Ramos (cell line): Measurements from ENCODE around the gene XRCC3.
"Not testable (repeated sequence)": the region's sequence is repeated elsewhere in the genome, so short reads cannot be mapped to it uniquely, and the experiment has no call there.

Experiments
- in situ Hi-C: fragments of 300-500 bp; cut with MboI; formaldehyde crosslinking; loops from one replicate; pipeline ENCODE4 v1.14.3; 2022; ENCODE audit warnings: low sequenced_read_pairs; ENCODE audit not compliant: unreplicated experiment

XRCC3 gene

DNA sequence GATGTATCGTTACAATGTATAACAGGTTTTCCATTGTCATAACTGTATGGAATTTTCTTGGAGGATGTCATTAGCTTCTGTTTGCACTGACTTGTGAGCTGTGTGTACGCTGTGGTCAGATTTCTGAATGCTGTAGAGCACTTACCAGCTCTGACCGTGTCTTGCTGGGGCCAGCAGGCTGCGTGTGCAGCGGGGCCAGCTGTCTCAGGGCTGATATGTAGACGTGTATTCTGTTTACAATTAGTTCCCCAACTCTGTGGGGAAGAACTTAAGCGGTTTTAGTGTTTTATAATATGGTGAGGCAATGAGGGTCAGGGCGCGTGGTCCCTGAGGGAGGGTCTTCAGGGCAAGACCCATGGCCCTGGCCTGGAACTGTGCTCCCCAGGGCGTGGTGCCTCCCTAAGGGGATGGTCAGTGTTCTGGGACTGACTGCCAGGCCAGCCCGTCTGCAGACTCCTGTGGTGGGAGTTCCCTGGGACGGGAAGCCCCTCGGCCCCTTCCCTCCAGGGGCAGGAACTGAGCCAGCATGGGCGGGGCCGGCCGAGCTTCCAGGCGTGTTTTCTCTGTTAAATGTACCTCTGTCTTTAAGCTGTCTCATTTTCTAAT, 18.7 kb downstream of the XRCC3 start:
- in situ Hi-C loops: no loop called here

DNA sequence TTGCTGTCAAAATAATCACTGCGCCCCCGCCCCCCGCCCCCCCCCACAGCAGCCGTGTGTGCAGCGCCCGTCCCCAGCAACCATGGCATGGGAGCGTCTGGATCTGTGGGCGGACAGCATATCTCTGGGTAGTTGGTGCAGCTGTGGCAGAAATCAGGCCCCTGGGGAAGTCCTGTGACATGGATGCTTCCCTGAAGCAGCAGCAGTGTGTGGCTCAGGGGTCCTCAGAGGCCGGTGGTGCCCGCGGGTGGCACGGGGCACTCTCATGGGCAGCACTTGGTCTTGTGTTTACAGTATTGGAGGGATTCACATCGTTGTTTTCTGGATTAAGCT, 19.2 kb downstream of the XRCC3 start:
- in situ Hi-C loops: no loop called here

DNA sequence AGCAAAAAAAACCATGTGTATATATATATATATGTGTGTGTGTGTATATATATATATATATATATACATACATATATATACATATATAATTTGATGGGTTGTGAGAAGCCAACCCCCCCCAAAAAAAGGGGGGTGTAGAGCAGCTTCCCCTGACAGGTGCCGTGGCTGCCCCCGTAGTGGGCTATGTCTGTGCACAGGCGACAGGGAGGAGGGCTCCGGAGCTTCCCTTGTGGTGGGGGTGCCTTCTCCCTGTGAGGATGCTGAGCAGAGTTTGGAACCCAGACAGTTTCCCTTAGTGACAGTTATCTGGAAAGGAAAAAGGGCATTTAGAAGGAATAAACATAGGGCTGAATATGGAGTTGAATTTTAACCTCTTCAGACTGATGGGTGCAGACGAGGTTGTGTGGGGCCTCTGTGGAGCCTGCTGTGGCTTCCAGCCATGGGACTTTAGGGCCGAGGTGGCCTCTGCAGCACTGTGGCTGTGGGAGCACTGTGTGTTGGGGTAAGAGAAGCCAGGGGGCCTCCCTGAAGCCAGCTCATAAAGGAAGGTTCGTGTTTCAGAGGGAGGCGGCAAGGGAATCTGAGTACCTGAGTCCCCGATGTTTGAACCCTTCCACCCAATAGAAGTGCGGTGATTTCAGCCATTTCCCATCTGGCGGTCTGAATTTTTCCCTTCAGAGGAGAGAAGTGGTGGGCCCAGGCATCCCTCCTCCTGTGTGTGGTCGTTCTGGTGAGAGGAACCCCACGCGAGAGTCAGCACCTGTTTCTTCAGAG, 19.8 kb downstream of the XRCC3 start:
- in situ Hi-C loops: no loop called here

DNA sequence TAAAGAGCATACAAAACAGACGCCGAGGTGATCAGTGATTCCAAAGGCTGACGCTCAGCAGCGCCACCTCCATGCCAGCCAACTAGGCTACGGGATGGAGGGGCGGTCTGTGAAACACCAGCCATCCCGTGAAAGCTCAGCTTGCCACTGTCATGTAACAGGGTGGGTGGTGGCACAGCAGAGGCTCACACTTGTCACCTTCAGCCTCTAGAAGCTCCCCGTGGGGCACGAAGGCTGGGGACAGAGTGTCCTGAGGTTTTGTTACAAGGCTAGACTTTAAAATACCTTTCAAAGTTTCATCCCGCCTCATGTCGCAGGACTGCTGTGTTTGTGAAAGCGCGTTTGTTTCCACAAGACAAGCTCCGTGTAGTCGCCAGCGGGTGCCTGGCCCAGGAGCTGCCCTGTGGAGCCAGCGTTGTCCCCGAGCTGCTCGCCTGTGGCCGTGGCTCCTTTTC, 20.7 kb downstream of the XRCC3 start:
- in situ Hi-C loops: no loop called here

DNA sequence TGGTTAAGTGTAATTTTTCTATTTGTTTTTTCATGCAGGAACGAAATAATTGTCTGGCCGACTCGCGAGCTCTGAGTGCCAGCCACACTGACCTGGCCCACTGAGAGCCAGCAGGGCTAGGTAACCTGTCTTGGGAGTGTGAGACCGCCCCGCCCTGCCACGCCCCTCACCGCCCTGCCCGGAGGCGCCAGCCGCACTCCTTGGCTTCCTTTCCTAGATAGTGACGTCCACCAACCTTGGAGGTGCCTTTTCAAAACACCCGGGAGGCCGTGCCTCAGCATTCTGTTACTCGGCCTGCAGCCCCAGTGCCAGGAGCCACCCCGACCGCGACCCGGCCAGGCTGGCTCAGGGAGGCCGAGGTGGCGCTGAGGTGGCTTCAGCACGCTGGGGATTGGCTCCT, 21.7 kb downstream of the XRCC3 start:
- in situ Hi-C loops: no loop called here

DNA sequence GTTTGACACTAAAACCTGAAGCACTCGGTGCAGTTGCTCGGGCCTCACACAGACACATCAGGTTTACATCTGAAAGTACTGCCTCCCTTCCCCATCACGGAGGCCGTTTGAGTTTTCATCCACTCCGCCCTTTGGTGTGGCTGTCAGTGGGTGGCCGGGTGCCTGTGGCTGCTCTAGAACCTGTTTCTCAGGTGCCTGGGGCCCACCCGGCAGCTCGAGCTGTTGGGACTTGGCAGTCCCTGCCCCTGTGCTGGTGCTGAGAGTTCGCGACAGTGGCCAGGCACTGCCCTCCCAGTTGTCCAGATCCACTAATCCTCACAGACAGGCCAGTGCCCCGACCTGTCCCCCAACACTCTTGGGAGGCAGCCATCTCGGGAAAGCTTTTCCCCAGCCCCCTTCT, 22.4 kb downstream of the XRCC3 start:
- in situ Hi-C loops: no loop called here

DNA sequence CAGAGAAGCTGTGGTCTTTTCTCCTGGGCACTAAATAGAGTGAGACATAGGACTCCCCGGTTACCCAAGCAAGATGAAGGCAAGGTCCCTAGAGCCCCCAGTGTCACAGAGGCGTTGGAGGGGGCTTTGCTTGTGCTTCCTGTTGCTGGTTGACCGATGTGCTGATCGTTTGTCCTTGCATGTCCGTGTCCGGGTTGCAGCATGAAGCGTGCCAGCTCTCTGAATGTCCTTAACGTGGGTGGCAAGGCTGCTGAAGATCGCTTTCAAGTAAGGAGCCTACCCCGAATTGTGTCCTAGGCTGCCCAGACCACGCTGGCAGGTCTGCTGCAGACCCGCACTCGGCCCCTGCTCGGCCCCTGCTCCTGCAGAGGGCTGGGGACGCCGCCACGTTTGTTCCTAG, 23.1 kb downstream of the XRCC3 start:
- in situ Hi-C loops: no loop called here

DNA sequence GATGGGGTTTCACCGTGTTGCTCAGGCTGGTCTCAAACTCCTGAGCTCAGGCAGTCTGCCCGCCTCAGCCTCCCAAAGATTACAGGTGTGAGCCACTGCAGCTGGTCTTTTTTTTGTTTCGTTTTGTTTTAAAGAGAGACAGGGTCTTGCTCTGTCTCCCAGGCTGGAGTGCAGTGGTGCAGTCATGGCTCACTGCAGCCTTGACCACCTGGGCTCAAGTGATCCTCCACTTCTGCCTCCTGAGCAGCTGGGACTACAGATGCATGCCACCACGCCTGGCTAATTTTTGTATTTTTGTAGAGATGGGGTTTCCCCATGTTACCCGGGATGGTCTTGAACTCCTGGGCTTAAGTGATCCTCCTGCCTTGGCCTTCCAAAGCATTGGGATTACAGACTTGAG, 23.6 kb downstream of the XRCC3 start:
- in situ Hi-C loops: not testable (repeated sequence)

DNA sequence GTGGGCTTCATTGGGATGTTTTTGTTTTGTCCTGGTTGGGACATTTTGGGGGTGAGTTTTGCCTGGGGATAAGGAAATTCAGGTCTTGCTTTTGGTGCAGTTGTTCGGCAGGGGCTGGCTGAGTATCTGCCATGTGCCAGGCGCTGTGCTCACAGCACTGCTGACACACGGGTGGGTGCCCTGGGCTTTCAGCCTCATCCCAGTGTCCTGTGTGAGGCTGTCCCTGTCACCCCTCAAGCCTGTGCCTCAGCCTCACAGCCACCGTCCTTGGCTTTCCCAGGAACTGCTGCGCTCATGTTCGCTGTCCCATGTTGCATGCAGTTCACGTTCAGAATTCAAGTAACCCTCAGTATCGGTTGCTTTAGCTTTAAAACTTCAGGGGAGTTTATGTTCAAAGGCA, 24.9 kb downstream of the XRCC3 start:
- in situ Hi-C loops: no loop called here

DNA sequence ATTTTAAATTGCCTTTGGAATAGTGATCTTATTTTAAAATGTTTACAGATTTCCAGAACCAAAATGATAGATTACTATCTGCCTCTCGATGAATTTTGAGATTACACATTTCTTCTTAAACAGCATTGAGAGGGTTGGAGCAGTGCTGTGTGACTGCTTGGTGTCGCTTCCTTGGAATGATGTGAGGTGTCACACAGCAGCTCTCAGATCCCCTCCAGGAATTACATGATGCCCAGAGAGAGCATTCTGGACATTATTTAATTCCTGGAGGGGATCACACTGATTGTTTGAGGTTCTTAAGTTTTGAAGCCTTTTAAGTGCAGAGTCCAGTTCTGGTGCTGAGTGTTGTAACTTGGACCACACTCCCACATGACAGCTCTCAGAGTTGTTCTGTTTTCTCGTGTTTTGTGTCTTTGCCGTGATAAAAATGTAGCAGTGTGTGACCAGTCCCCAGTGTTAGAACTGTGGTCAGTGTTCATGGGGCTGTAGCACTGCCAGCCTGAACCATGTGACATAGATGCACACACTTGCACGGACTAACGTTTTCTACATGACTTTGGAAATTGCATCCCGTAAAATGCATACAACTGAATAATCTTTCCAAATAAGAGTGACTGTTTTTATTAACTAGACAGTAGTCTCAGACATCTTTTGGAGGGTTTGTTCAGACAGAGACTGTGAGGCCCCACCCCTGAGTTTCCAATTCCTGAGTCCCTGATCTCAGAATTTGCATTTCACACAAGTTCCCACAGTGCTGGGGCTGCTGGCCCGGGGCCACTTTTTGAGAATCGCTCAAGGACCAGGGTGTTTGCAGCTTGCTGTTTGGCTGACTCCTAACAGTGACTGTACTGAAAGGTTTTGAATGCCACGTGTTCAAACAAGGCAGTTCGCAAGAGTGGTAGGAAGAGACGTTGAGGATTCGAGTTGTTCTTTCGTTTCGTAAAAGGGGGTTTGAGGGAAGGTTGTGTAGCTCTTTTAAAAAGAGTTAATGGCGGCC, 26.0 kb downstream of the XRCC3 start:
- in situ Hi-C loops: no loop called here

DNA sequence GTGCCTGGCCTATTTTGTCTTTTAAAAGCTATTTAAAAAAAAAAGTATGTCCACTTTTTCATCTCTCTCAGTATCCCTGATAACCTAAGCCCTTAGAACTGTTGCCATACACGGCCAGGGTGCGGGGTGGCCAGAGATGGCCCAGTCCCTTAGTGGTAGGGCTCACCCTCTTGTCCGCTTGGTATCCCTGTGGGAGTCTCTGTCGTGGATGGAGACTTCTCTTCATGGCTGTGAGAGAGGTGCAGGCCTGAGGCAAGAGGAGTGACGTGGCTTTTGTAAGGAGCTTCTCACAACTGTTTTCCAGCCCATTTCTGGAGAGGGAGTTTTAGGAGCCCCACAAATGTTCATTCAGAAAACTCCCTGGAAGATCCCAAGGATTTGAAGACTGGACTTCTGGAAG, 26.8 kb downstream of the XRCC3 start:
- in situ Hi-C loops: no loop called here

DNA sequence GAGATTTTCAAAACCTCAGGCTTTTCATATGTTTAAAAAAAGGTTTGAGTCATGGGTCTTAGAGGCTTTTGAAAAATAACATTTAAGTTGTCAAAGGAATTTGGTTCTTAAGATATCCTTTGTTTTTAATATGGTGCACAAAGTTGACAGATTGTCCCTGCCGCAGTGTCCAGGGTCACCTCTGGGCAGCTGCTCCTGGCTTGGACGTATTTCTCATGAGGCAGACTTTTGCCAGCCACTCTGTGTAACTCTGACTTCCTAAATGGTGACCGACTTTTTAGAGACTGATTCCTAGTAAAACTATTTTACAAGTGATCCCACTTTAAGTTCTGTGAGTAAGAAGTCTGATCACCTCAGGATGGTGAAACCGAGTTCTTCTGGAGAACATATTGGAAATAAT, 27.5 kb downstream of the XRCC3 start:
- in situ Hi-C loops: no loop called here

DNA sequence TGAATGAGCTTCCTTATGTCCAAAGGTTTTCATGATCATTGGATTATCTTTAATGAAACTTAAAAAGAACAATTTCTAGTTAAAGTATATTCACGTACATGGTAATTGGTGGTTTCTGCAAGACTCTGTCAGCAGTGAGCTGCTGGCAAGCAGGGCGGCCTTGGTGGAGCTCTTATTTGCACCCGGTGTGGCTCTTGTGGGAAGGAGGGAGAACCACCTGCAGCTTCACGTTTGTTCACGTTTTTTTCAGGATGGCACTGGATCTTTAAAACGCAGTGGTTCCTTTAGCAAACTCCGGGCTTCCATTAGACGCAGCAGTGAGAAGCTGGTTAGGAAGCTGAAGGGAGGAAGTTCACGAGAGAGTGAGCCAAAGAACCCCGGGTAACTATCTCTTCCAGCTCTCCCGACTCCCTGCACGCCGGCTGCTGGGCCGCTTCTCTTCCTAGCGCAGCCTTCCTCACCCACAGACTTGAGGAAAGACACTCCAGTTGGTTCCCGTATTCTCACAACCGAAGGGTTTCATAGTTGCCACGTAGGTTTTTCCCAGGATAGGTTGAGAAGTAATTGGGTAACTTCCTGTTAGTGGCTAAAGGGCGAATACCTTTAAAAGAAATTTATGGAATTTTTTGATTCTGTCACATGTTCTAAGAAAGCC, 28.3 kb downstream of the XRCC3 start:
- in situ Hi-C loops: no loop called here

DNA sequence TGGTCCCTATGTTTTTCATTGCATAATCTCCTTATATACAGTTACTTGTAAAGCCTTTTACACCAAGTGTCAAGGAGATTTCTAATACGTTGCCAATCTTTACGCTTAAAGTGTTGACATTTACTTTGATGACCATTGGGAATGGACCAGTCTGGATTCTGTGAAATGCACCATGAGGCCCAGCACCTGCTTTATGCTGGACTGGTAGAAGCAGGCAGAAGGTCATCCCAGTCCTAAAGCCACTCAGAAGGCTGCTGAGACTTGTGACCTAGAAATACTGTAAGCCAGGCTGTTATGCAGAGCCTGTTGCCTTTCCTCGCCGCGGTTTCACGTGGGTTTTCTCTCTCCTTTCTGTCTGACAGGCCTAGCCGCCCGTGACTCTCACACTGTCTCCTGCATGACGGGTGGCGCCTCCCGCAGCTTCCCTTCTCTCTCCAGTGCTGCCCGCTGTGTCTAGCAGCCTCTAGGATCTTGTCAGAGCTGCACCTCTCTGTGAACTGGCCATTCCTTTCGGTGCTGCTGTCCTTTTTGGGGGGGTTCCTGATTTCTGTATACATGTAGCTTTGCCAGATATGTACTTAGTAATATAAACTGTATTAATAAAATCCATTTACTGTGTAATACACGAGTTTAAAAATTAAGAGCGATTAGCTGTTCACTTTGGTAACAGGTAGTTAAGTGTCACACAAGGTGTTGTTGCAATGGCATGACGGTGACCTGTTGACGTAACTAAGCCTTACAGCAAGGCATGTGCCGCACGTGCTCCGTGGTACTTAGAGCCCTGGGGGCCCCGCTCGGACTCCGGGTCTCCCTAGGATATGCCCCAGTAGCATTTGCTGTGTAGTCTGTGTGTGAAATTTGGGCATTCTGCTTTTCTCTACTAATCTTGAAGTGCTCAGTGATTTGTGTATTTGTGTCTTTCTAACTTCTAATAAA, 29.7 kb downstream of the XRCC3 start:
- in situ Hi-C loops: no loop called here

DNA sequence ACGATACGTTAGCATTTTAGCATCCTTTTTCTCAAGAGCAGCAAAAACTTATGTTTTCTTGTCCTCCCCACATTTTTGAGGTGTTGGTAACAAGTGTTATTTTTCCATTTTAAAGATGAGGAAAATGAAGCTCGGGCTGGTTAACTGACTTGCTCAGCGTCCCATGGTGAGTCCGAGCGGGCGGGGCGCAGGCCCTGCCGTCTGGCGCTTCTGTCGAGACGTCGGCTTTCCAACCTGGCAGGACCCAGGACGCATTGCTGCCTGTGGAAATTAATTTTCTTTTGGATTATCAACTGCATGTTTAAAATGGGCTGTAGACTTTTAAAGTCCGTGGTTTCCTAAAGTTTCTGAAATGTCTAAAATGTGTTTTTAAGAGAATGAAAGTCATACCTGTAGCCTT, 30.4 kb downstream of the XRCC3 start:
- in situ Hi-C loops: no loop called here

DNA sequence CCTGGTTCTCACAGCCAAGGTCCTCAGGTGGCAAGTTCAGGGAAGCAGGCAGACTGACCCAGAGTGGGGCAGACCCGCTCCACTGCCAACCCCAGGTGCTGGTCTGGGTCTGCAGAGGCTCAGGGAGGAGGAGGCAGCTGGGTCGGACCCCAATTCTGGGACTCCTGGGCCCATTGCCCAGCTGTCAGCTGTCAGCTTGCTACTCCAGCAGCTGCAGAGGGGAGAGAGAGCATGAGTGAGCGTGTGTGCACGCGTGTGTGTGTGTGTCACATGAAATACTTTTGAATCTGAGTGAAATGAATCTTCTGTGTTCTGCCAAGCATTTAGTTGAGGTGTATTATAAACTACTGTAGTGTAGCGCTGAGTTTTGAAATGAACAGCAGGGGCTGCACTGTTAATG, 30.8 kb downstream of the XRCC3 start:
- in situ Hi-C loops: no loop called here

DNA sequence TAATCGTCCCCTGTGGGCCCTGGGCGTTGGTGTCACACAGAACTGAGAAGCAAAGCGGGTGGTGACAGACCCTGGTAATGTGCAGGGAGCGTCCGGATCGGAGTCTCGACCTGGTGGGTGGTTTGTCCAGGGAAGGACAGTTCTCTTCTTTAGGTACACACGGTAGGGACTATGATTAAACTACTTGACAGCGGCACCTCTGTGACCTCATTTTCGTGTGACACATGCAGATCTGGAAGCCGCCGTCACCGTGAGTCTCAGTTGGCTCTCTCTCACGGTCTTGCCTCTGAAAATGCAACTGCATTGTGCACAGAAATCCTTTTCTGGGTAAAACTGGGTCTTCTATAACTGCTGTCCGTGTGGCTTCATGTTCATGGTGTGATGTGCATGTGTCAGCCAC, 32.1 kb downstream of the XRCC3 start:
- in situ Hi-C loops: no loop called here

DNA sequence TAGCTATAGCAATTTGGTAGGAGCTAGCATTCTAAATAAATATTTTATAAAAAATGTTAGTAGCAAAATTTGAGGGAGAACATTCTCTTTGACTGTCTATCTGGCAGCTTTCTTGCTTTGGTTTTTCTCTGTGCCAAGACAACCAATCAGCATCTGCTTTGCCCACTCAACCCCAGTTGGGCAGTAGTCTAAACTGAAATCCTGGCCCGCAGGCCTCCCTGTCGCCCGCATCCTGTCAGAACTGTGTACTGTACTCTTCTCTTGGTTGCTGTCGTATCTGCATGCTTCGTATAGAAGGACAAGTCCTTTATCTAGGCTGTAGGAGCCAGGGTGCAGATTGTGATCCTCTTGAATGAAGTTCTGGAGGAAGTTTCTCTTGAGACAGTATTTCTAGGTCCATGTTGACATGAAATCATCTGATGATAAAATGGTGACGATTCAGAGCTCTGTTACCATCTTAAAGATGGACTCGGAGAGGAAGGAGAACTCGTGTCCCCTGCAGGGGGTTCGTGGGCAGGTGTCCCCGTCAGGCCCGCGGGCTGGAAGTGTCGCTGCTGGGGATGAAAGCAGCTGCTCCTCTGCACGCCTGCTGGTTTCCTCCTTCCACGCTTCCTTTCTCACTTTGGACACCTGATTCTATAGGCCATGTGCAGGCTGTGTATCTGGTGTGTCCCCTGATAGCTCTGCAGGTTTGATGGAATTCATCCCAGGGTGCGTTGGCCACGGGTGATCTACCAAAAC, 34.6 kb downstream of the XRCC3 start:
- in situ Hi-C loops: no loop called here

DNA sequence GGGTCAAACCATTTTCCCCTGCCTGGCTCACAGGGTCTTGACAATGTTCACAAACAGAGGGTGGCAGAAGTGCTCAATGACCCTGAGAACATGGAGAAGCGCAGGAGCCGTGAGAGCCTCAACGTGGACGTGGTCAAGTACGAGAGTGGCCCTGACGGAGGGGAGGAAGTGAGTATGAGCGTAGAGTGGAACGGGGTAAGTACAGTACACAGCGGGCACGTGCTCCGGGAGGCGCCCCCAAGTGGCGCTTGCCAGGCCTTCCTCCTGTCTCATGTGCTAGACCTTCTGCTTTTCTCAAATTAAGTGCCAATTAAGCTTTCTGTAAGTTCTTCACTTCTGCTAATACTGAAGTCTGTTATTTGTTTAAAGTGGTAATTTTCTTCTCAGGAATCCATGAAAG, 35.9 kb downstream of the XRCC3 start:
- in situ Hi-C loops: loop anchor here (10.0 kb wide), 1 partner anchor 105 kb away; no protein-coding TSS in a partner anchor
